ENCODE results near the gene PIEZO2.
"Not testable (repeated sequence)": the region's sequence is repeated elsewhere in the genome, so short reads cannot be mapped to it uniquely, and the experiment has no call there.

The PIEZO2 gene

DNA sequence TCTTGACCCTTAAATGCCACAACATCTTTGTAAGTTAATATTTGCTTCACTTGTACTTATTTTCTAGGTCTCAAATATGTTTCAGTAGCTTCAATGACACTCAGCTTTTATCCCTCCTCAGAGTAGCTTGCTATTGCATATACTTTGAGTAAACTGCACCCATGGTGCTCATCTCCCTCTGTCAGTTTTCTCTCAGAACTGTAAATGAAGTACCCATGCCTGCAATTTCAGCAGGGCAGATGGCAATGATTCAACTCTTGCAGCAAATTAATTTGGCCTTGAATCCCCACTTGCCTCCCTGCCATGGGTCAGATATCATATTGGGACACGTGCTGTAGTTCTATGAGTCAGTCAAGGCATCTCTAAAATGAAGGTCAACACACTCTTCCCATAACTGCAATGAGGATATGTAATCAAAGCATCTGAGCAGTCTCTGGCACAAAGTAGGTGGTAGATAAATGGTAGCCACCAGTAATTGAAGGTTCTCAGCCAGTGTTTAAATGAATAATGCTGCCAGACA, 225.8 kb downstream of the PIEZO2 start:
- no peak for DNase-seq

DNA sequence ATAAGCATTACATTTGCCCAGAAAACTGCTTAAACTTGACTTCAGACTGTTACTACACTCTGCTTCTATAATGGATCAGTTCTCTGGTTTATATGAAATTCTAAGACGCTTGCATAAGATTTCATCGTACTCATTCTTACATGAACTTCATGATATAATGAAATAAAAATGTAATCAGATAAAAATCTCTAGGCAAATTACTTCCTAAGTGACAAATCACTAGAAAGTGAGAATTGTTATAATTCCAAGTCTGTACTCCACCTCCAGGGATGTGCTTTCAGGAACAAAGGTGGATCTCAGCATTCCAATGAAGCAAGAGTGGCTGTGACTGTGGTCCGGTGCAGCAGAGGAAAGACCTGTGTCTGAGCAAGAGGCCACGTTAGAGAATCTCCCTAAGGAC, 226.2 kb downstream of the PIEZO2 start:
- DNase-seq = no peak

DNA sequence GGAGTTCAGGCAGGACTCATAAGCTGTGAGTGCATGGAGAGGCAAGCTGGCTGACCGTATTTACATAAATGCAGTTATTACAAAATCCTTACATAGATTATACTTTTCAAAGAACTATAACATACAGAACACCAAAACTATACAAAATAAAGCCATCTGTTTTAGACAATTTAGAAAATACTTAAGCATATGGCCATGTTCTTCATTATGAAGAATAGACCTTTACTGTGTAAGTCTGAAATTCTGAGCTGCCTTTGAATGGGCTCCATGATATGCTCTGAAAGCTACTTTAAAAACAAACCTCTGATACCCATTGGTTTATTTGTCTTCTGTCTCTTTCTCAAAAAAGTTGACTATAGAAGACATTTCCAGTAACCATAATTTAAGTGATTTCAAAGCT, 226.7 kb downstream of the PIEZO2 start:
- DNase-seq = not testable (repeated sequence)

DNA sequence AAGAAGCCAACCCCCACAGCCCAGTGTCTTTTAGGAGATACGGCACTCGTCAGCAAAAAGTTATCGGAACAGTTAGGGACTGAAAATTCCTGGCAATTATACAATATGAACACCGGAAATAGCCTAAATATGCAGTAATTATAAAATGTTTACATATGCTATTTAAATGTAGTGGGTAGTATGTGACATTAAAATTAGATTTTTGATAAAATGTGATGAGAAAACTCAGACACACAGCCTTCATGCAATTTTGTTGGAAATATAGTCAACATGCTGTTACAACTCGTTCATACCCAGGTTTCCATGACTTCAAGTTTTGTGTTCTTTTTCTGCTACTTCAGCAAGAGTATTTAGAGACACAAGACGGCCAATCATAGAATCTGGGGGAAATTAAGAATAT, 229.1 kb downstream of the PIEZO2 start:
- DNase-seq = not testable (repeated sequence)

DNA sequence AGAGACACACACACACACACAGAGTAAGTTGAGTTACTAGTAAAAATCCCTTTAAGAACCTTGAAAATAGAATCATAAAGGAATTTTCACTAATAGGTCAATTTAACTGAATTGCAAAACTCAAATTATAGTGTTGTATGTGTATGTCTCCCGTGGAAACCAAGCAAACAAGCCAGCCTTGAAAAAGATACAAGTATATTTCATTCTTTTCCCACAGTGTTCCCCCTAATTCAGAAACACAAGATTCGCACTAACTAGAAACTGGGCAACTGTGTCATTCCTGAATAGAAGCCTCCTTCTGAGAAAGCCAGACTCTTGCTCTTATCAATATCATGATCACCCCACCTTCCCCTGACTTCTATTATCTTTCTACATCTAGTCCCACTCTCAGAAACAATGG, 229.5 kb downstream of the PIEZO2 start:
- no peak for DNase-seq

DNA sequence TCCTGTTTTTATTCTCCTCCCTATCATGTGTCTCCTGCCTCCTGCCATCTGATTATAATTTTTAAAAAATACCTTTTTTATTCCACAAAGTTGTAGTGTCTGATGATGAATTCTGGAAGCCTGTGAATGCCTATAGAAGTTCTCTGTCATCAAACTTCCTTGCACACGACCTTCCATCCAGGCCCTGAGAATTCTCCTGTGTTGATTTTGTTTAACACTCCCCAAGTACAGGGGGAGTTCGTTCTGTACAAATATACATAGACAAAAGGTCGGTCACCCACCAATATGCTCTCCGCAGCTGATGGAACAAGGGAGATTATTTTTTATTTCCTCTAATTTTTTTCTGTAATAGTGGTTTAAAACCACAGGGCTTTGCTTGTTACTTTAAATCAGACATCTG, 232.5 kb downstream of the PIEZO2 start:
- no peak for DNase-seq

DNA sequence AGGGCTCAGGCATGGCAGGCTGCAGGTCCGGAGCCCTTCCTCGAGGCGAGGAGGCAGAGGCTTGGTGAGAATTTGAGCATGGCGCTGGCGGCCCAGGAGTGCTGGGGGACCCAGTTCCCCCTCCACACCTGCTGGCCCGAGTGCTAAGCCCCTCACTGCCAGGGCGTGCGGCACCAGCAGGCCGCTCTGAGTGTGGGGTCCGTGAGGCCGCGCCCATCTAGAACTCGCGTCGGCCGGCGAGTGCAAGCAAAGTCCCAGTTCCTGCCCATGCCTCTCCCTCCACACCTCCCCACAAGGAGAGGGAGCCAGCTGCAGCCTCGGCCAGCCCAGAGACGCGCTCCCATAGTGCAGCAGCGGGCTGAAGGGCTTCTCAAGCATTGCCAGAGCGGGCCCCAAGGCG, 233.0 kb downstream of the PIEZO2 start:
- no peak for DNase-seq

DNA sequence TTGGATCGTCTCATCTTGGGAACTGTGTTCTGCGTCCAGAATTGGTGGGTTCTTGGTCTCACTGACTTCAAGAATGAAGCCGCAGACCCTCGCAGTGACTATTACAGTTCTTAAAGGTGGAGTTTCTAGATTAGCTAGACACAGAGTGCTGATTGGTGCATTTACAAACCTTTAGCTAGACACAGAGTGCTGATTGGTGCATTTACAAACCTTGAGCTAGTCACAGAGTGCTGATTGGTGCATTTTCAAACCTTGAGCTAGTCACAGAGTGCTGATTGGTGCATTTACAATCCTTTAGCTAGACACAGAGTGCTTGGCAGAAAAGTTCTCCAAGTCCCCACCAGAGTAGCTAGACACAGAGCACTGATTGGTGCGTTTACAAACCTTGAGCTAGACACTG, 233.6 kb downstream of the PIEZO2 start:
- not testable (repeated sequence) for DNase-seq

DNA sequence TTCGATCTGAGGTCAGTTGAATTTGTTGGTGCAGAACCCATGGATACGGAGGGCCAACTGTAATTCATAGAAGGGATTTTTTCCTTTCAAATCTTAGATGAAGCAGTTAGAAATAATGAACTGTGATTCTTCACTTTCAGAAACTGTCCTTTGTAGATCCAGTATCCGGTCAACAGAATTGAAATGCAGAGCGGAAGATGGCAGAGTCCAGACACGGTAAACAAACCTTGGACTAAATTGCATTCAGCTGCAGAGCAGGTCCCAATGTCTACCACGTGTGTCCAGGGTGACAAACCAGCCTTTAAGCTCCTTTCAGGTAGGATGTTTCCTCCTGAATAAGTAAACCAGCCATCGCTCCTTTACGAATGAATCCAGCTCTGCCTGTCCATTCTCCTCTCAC, 234.8 kb downstream of the PIEZO2 start:
- not testable (repeated sequence) for DNase-seq

DNA sequence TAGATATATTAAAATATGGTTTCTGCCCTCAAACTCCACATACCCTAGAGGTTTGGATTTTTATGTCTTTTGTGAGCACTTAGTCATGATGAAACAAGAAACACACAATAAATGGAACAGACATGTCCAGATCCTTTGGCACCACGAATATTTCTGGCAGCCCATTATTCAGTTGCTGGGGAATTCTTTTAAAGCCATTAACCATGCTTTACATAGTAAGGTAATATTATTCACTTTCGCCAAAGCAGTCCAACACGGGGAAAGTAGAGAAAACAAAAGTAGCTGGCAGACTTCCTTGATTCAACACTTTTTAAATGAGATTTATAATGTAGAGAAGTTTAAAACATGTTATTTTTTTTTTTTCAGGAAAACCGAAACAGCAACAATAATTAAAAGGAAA, 235.4 kb downstream of the PIEZO2 start:
- no peak for DNase-seq

DNA sequence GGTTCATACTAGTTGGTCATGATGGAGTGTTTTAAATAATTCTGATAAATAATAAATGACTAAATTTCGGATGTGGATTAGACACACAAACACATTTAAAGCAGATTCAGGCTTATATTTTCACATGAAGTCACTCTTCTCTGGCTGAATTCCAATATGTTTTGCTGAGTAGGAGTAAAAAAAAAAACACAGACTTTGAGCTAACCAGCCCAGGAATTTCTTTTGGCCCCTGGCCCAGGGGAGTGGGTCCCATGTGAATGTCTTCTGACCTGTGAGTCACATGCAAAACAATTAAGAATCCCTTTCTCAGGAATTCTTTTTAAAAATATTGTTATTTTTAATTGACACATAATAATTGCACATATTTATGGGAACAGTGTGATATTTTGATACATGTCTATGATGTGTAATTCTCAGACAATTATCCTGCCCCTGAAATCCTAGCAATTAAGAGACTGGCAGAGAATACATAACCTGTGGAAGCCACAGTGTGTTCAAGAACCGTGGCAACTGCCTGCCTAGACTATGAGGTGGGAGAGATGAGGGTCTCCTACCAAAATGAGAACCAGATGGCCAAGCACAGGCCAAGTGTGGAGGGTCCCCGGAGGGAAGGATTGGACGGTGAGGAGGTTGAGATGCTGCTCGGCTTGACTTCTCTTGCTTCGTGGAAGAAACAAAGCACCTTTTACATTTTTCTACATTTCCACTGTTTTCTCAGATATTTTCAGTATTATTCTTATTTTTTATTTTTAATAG, 236.4 kb downstream of the PIEZO2 start:
- no peak for DNase-seq

DNA sequence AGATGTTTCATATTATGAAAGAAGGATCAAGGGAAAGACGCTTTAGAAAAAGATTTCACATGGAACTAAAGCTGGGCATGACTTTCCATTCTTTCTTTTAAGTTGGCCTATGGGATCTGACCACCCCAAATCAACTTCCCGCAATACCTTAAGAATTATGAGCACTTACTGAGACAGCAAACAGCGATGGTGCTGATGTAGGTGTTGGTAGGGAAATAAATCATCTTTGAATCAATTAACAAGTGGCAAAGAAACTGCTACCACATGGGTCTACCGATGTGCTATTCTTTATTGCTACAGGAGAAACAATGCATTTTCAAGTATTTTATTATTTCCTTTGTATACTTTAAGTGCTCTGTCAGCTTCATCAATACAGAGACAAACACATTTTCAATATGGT, 239.6 kb downstream of the PIEZO2 start:
- no peak for DNase-seq

DNA sequence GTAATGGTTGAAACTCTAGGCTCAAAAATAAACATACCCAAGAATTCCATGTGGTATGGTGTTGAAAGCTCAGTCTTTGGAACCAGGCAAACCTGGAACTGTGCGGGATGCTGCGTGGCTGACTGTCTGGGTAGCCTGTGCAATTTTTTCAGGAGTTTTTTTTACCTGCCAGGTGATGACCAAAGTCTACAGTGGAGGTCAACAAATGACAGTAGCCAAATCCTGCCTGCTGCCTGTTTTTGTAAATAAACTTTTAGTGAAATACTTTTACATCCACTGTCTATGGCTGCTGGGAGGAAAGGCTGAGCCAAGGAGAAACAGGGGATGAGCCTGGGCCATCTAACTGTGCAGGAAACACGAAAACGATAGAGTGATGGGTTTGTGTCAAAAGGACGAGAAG, 240.6 kb downstream of the PIEZO2 start:
- no peak for DNase-seq

DNA sequence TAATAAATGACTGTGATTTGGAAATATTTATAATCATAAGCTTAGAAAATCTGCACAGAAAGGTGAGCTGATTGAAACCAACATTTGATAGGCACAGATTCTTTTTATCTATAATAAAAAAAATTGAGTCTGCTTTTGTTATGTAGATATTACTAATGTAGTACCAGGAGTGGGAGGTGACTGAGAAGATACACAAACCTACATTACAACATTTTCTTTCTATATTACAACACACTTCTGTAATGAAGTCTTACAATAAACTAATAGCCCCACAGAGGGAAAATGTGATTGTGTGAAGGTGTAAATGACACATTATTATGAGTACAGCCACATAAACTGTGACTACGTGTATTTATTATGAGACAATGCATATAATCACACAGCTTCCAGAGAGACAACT, 241.6 kb downstream of the PIEZO2 start:
- DNase-seq = no peak

DNA sequence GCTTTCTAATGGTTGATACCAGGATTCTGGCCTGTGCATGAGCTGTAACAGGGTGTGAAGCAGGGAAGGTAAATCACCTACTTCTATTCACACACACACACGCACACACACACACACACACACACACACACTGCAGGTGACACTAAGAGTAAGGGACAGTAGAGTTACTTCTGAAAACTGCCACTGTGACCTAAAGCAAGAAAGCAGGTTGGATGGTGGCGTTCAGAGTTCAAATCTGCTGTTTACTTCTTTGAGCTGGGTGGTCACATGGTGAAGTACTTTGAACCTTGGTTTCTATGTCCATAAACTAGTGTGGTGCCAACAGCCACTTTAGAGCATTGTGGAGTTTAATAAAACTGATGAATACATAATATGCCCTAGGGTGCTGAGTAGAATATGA, 248.0 kb downstream of the PIEZO2 start:
- DNase-seq = no peak

DNA sequence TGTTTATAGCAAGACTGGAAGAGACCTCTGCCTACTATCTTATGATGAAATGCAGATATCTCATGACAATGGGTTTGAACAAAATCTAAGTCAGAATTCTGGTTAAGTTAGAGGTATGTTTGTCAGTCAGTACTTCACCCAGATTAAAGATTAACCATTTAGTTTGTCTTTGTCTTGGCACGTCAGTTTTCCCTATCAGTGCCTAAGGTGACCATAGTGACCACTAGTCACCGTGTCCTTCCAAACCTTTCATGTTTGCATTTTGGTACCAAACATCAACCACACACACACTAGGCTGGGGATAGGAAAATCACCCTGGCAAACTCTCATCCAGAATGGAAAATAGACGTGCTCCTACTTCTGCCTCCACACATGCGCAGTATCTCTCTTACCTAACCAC, 248.9 kb downstream of the PIEZO2 start:
- no peak for DNase-seq

DNA sequence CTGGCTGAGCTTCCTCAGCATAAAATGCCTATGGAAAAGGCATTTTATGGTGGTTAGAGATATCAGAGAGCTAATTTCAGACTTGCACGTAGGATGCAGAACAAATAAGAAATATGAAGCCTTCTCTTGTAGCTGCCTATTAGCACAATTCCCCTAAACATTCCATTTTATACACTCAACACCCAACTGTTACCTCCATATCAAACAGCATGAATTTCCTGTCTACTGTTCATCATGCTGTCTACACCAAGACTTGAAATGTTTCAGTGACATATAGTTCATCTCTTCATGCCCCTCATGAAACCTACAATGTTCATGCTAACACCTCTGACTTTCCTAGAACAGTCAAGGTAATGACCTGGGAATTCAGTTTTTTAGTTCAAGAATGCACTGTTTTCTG, 249.9 kb downstream of the PIEZO2 start:
- no peak for DNase-seq

DNA sequence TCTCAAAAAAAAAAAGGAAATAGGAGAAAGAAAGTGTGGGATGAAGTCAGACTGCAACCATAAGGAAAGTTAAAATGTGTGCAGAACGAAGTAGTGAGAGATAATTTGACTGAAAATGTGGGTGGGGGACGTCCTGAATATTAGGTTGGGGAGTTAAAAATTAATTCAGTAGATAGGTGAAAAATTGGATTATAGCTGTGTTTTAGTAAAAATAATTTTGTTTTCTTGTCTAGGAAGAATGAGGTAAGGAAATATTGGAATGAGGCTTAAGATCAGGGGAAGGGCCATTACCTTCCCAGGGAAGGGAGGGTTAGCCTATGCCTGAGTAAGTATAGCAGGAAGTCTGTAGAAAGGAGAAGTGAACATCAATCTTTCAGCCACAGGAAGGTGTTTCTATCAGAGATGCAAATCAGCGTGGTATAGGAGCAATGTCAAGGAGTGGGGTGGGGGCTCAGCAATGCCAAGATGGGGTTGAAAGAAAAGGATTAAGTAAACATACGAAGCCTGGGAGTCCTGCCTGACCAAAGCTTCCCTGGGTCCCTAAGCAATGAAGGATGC, 250.9 kb downstream of the PIEZO2 start:
- no peak for DNase-seq

DNA sequence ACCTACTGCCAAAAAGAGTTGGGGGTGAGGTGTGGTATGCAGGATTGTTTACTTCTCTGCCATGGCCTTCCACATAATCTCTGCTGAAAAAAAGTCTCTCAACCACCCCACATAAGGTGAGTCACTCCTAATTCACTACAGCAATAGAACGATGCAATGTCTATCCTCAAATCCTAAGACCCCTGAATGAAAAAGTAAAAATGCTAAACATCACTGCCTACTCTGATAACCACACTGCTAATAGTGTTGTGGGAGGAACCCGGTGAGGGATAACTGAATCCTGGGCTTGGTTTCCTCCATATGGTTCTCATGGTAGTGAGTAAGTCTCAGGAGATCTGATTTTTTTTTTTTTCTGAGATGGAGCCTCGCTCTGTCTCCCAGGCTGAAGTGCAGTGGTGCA, 252.5 kb downstream of the PIEZO2 start:
- no peak for DNase-seq

DNA sequence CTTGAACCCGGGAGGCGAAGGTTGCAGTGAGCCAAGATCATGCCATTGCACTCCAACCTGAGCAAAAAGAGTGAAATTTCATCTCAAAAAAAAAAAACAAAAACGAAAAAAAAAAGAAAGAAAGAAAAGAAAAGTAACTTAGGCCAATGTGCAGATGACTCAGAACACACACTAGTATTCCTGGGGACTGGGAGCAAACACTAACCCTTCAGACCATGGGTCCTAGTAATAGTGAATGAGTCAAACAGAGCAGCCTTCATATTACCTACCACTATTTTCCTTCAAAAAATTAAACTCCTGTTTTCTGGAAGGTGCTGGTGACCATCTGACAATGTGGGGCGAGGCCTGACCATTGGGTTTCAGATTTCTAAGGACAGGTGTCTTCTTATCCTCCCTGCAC, 253.4 kb downstream of the PIEZO2 start:
- no peak for DNase-seq

DNA sequence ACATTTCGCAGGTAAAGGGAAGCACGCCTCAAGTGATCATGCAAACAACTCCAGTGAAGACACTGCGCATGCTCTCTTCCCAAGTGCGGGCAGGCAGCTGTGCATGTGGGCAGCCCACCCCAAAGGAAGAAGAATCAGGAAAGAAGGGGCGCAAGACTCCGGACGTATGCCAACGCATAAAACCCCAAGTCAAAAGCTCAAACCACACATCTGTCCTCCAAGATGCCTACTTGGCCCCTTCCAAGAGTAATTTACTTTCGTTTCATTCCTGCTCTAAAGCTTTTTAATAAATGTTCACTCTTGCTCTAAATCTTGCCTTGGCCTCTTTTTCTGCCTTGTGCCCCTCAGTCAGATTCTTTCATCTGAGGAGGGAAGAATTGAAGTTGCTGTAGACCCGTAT, 254.9 kb downstream of the PIEZO2 start:
- no peak for DNase-seq

DNA sequence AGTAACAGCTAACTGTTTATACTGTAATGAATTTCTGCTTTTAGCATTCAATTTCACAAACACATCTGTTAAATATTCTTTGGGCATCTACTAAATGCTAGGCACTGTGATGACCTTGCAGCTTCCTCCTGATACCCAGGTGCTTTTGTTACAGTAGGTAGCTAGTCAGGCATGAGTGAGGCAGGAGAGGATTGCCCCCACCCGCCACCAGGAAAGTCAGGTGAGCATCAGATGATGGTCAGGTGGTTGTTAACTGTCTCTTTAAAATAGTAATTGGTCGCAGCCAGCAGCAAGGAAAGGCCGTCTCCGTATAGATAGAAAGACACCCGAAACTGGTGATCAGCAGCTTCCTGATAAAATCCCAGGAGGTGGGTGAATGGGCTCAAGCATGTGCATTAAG, 255.6 kb downstream of the PIEZO2 start:
- no peak for DNase-seq

DNA sequence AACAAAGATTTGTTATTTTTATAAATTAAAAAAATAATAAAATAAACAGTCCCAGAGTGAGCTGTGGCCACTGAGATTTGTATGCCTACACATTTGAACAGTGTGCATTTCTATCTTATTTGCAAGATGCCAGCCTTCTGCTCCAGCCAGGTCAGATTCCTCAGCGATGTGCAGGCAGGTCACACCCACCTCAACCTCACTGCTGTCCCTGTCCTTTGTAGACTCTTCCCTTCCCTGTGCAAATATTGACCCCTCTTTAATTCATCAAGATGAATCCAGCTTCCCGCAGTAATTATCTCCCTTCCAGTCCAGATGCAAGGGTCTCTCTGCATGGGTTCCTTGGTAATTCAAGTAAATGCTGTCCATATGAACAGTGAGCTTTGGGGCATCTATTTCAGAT, 256.2 kb downstream of the PIEZO2 start:
- DNase-seq = no peak

DNA sequence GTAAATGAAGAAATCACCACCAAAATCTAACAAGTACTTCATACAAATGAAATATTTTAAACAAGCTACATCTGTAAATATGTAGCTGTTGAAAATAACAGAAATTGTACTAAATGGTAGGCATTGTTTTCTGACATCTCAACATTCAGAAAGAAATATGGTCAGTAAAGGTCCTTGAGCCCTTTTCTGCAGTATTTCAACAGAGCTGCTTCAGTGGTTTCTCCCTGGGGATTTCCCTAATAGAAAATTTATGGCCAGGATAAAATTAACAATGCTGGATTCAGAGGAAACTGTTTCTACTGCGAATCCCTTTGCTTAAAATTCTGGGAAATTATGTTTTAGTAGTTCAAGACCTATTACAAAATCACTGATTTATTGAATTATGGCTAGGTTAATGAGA, 256.6 kb downstream of the PIEZO2 start:
- no peak for DNase-seq

DNA sequence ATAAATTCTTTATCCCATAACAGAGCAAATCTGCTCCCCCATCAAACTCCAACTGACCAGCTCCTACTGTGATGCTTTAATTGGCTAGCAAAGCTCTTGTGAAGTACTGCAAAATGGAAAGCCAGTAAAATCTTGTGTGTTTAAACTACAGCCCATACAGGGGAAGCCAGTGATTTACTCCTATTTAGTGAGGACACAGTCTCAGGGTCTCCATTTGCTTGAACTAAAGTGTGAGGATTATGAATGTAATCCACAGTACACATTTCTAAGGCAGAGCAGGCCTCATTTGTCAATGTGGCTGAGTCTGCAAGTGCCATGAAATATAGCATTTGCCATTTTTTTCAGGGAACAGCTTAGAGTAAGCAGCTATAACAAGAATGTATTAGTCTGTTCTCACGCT, 259.3 kb downstream of the PIEZO2 start:
- DNase-seq = no peak

Data from activated naive CD4-positive, alpha-beta T cell treated with Interleukin-2 at 50 U/mL for 16 hours (primary cell).